Measurements from ENCODE around the gene KCNMB2.
"Not testable (repeated sequence)": the region's sequence is repeated elsewhere in the genome, so short reads cannot be mapped to it uniquely, and the experiment has no call there.

KCNMB2 gene

GRCh38 chr3:178520451-178520850, 15.8 kb upstream of the KCNMB2 start:
- DNase-seq = no peak

DNA sequence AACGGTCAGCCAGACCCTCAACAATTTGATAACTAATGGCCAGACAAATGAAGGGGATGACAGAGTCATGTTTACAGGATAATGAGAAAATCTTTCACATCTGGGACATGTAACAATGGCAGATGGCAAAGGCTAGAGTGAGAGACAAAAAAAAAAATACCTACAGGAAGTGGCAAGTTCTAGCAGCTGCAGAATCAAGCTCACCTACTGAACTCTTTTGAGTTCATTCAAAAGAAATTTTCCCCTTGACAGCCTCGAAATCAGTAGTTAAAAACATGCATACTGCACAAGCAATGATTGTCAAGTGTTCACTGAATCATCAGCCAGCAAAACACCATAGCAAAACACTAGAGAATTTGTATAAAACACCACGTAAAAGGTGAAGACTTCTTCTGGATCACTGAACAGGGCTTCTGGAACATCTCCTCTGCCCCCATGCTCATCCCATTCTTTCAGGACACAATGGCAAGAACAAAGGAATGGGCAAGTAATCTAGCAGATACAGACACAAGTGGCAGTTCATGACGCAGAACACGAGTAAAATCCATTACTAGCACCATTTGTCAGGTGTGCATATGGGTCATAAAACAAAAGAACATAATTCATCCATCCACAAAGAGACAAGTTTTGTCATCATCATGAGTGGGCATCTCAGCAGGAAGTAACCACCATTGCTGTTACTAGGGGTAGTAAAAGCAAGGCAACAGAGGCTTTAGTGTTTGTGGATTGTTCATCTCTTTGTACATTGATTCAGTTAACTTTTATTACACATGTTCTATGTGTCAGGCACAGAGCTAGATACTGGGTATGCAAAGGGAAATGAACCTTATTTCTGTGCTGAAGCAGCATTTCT, 13.8 kb upstream of the KCNMB2 start:
- no peak for DNase-seq

- no peak for DNase-seq
Measured at GRCh38 chr3:178525251-178525650, 11.0 kb upstream of the KCNMB2 start.

GRCh38 chr3:178526291-178526690, 9.9 kb upstream of the KCNMB2 start:
- no peak for DNase-seq

GRCh38 chr3:178527981-178528380, 8.3 kb upstream of the KCNMB2 start:
- DNase-seq = no peak

DNA sequence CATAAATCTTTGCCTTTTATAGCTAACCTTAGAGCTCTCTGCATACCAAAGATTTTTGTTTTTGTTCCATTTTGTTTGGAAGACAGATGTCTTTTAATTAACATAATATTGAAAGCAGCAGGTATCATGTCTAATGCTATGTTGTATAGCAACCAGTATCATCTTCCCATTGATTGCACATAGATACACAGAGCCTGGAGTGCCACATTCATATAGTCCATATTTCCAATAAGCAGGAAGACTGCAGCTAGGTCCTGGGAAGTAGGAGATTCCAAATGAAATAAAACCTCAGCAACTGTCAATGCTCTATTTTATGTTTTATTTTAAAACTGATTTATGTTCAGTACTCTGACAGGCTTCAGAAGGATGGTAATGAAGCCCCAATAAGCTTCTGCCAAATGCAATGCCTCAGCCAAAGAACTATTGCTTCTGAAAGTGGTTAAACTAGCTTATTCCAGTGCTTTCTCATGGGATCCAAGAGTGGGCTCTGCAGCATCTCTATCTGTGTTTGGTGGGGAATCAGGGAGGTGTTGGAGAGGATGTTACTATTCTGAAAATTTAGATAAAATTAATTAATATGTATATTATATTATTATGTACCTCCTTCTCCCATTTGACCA, 6.5 kb upstream of the KCNMB2 start:
- no peak for DNase-seq

DNA sequence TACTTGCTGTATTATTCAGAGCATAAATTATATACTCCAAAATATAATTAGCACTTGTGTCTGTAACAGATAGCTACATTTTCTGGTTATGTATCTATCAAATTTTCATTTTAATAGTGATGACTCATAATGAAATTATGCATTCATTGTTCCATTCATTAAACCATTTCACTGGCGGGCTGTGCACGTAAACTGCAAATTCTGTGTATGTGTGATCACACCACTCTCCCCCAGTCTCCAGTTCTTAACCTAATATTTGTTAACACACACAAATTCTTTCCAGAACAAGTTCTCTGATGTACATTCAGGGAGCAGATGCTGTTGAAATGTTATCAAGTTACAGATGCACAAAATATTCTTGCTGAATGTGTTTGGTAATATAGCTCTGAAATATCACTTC, 3.8 kb upstream of the KCNMB2 start:
- DNase-seq = no peak

GRCh38 chr3:178537122-178537705, 978 bp downstream of the KCNMB2 start:
- no peak for DNase-seq

DNA sequence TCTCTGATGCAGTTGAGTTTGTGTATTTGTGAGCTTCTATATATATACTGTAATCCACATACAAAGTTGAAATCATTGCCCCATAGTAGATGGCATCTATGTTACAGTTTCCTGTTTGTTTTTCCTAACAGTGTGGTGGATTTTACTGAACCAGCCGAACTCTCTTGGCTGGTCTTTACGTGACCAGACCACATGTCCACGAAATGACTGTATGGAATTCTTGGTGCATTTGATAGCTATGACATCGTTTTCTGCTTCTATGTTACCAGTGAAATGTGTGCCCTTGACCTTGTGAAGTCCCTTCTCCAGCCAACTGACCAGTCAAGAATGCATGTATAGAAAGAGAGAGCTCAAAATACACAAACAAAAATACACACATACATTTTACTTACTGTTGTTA, 1.8 kb downstream of the KCNMB2 start:
- no peak for DNase-seq

GRCh38 chr3:178540184-178540583, 3.9 kb downstream of the KCNMB2 start:
- DNase-seq = no peak

DNA sequence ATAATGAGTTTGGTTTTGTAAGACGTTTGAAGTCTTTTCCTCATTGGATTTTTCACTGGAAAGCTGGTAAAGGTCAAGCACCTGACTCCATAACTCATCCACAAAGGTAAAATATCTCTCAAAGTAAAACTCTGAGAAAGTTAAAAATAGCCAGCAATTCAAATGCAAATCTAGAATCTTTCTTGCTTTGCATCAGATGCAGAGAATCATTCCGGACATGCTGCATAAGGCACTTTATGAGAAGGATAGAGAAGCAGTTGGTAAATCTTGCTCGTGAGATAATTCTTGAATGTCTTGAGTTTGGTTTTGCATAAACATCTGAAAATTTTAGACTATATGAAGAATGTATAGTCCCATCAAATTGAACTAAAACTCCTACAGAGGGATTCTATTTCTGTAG, 9.1 kb downstream of the KCNMB2 start:
- no peak for DNase-seq

GRCh38 chr3:178546079-178546478, 9.8 kb downstream of the KCNMB2 start:
- DNase-seq = no peak

GRCh38 chr3:178549426-178549825, 13.2 kb downstream of the KCNMB2 start:
- DNase-seq = not testable (repeated sequence)

GRCh38 chr3:178551916-178552321, 15.7 kb downstream of the KCNMB2 start:
- no peak for DNase-seq

DNA sequence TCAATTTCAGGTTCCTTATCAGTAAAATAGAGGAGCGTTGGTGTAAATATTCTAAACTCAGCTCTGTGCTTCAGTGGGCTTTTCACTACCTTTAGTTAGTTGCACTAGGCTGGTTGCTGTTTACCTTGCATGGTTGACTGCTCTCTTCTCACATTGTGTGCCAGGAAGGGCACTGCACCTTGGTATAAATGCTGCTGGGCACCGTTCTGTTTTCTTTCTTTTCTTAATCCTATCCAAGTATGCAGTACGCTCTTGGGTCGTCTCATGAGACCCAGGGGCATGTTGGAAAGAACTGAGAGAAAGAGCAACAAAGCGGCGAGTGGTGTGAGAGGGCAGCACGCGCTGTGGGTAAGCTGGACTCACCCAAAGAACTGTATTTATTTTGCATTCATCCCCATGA, 22.4 kb downstream of the KCNMB2 start:
- no peak for DNase-seq

GRCh38 chr3:178560759-178561158, 24.5 kb downstream of the KCNMB2 start:
- DNase-seq = no peak

GRCh38 chr3:178561239-178561638, 25.0 kb downstream of the KCNMB2 start:
- no peak for DNase-seq

DNA sequence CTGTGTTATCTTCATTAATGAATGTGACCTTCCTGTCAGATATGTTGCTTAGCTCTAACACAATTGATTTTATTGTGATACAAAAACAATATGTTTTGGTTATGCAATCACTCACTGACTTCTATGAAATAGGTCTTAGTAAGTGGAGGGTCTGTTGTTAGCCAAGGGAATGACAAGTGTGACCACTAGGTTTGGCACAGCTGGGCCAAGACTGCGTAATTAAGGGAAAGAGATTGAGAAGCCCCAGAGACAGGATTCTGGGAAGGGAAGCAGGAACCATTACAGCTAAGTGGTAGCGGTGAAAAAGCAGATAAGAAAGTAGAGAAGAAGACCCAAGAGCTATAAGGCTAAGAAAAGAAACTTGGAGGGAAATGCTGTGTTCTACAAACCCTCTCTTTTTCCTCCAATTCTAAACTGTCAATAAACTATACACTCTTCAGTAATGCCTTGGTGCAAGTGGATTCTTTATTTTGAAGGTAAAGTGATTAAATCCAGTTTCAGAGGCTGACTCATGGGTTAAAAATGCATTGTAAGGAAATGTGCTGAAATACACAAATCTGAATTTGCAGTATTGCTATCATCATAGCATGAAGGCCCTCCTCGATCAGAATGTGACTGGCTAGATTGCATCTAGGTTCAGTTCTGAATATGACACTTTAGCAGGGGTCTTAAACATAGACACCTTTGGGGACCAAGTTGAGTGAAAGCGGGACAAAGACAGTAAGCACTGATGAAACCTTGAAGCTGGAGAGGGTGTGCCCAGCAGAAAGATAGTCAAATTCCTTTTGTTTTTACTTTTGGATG, 26.1 kb downstream of the KCNMB2 start:
- no peak for DNase-seq

GRCh38 chr3:178562947-178563232, 26.7 kb downstream of the KCNMB2 start:
- DNase-seq = no peak

DNA sequence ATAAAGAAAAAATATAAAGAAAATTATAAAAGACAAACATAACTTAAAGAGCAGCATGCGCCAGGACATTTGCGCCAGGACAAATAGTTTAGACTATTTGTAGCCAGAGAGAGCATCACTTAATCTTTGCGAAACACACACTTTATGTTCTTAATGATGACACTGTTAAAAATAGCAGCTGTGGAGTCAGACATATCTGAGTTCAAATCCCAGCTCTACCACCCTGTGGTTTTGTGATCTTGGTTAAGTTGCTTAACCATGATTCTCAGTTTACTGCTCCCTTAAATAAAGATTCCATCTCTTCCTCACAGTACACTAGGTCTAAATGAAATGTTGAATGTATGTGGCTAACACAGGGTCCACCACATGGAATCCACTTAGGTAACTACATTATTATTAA, 31.4 kb downstream of the KCNMB2 start:
- DNase-seq = no peak

- DNase-seq = no peak
Measured at GRCh38 chr3:178568155-178568731, 32.0 kb downstream of the KCNMB2 start.

DNA sequence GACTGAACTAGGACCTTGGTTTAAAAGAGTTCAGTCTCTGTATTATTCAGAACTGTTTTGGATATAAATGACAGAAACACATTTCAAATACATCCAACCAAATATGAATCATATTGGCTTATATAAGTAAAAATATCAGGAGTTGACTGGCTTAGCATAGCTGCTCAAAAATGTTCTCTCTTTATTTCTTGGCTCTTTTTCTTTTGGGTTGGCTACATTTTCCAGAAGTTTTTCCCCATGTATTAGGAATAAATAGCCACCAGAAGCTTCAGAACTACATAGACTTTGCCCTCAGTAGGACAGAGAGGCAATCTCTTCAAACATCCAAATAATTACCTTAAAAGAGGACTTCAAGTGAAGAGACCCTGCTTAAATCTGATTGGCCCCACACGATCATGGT, 32.7 kb downstream of the KCNMB2 start:
- DNase-seq = no peak

DNA sequence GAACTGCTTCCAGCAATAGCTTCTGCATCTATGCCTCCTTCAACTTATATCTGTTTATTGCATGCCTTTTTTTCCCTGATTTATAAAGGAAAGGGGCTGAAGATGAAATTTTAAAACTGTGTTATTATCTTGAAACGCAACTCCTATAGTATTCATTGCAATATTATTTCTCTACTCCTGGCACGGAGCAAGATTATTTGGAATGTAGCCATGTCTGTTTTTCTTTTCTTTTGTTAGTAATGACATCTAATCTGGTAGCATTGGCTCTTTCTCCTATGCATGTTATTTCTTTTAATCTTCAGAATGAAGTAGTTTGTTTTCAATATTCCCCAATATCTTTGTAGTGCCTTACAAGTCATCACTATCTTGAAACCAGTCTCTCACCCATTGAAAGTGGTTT, 33.6 kb downstream of the KCNMB2 start:
- no peak for DNase-seq
